HG03066 (cell line): ENCODE data around the gene GREB1.

Experiments
- ATAC-seq: cut with Tn5 transposase; IDR thresholded peaks from one replicate; pipeline ENCODE4 v1.9.1; 2021; ENCODE audit warnings: low read depth; ENCODE audit not compliant: unreplicated experiment

Gene GREB1

DNA sequence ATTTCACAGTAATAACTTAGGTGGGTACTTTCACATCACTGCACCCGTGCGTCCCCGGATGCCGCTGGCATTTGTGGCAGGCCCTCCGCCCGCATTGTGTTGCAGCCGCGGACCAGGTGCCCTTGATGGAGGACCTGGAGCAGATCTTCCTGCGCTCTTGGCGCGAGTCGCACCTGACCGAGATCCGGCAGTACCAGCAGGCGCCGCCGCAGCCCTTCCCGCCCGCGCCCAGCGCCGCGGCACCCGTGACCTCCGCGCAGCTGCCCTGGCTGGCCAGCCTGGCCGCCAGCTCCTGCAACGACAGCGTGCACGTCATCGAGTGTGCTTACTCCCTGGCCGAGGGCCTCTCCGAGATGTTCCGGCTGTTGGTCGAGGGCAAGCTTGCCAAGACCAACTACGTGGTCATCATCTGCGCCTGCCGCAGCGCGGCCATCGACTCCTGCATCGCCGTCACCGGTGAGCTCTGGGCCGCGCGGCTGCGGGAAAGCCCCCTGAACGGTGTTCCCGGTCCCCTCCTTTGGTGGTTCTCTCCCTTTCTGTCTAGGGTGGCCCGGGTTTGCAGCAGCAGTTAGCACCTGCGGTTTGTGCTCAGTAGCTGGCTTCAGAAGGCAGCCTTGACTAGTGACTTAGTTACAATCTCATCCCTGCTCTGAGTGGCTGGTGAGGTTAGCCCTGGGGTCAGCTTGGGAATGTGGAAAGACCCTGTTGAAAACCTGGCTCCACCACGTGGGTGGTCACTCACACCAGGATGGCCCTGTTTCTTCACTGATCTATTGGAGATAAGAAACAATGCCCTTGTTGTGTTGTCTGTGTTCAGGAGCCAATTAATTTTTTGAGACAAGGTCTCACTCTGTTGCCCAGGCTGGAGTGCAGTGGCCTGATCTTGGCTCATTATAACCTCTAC, 59.1 kb downstream of the GREB1 start:
- ATAC-seq: no peak

DNA sequence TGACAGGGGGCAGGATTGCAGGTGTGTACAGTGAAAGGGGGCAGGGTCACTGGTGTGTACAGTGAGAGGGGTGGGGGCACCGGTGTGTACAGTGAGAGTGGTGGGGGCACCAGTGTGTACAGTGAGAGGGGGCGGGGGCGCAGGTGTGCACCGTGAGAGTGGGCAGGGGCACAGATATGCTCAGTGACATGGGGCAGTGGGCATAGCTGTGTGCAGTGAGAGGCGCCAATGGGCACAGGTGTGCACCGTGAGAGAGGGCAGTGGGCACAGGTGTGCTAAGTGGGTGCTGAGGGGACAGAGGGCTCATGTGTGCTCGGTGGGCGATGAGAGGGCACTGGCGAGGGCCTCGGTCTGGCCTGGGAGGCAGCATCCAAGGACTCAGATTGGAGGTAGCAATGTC, 63.0 kb downstream of the GREB1 start:
- no peak for ATAC-seq

DNA sequence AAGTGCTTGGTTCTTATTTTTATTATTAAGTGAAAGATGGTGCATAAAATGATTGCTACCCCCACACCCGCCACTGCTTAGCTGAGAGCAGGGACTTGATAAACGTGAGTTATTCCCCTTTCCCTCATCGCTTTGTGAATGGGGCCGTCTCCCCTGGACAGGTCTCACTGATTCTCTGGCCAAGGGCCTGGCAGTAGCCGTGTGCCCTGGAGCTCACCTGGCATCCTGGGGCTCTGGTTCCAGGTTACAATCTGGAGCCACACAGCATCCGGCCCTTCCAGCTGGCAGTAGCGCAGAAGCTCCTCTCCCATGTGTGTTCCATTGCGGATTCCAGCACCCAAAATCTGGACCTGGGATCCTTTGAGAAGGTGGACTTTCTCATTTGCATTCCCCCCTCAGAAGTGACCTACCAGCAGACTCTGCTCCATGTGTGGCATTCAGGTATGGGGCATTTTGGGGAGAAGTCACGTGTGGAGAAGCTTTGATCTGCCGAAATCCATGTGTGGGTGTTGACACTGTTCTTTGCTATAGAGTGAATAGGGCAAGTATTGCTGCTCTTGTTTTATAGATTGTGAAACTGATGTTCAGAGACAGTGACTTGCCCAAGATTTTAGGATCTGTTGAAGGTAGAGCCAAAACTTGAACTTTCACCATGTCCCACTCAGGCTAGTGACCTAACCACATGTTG, 63.8 kb downstream of the GREB1 start:
- no peak for ATAC-seq

DNA sequence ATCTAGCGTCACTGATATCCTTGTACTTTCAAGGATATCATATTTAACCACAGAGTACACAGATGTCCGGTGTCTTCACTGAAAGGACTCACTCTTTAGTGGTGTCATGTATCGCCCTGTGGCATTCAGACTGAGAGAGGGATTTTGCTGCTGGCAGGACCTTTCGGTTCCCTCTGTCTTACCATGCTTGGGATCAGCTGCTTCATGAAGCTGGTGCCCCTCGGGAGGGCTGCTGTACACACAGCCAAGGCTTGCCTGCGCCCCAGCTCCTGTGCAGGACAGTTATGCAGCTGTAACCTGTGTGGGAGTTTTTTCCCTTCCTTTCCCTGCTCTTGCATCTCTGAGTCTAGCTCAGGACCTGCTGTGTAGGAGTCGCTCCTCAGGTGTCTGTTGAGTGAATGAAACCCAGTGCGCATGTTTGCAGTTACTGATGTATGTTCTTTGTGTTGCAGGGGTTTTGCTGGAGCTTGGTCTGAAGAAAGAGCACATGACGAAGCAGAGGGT, 64.4 kb downstream of the GREB1 start:
- no peak for ATAC-seq

DNA sequence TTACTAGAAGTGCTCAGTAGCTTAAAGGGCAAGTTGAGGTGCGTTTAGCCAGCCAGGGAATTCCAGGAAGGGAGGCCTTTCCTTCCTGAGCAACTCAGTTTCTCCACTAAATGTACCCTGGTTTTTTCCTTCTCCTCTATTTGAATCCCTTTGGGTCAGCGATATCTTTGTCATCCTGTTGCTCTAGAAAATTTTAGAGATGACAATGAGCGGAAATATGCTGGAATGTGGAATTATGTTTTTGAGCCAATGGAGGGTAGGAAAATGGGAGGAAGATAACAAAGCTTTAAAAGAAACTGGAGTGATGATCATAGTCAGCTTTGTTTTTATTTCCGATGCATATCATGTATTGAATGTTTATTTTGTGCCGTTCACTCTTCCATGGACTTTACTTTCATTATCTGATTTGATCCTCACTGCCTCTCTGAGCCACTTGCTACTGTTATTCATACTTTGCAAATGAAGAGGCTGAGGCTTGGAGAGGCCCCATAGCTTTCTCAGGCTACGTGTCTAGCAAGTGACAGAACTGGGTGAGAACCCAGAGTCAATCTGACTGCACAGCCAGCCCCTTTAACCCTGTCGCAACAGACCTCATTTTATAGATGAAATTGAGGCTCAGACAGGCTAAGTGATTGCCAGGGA, 68.8 kb downstream of the GREB1 start:
- ATAC-seq: no peak

DNA sequence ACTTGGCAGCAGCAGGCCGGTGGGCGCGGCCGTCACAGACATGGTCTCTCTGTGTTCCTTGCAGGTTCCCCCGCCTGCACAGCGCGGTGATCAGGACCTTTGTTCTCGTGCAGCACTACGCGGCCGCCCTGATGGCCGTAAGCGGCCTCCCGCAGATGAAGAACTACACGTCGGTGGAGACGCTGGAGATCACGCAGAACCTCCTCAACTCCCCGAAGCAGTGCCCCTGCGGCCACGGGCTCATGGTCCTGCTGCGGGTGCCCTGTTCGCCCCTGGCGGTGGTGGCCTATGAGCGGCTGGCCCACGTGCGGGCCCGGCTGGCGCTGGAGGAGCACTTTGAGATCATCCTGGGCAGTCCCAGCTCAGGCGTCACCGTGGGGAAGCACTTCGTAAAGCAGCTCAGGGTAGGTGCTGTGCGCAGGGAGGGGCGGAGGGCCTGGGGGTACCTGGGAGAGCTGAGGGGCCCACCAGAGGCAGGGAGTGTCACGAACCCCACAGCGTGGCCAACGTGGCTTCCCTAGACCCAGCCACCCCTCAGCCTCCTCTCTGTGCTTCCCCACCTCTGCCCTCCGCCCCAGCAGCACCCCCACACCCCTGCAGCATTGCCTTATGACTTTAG, 76.9 kb downstream of the GREB1 start:
- ATAC-seq: no peak

DNA sequence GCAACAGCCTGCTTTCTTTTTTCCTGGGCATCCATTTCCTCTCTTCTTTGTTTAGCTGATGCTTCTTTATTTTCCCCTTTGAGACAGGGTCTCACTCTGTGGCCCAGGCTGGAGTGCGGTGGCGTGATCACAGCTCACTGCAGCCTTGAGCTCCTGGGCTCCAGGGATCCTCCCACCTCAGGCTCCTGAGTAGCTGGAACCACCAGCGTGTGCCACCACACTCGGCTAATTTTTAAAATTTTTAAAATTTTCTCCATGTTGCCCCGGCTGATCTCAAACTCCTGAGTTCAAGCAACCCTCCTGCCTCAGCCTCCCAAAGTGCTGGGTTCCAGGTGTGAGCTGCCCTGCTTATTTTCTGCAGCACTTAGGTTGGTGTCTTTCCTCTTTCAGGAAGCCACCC, 77.4 kb downstream of the GREB1 start:
- ATAC-seq: no peak

DNA sequence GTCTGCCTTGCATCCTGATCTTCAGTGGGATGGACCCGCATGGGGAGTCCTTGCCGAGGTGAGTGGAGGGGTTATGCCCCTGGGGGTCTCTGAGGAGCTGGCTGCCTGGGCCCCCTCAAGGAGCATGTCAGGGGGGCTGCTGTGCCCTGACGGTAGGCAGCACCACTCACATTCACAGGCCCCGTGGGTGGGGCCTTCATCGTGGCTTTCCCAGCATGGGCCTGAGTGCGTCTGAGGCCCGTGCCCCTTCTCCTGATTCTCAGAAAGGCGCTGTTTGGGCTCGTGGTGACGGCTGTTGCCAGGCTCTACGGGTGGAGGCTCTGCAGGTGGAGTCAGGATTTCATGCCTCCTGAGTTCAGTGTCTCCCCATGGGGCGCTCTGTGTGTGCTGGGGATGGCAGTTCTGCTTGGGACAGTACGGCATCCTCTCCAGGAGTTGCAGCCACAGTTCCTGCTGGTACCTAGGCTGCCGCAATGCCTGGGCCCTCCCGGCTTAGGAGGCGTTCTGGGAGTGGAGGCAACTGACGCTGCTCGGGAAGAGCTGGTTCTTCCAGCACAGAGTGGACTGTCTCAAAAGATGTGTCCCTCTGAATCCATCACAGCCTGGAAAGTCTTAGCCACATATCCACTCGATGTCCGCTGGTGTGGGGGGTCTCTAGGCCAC, 78.8 kb downstream of the GREB1 start:
- ATAC-seq: no peak

DNA sequence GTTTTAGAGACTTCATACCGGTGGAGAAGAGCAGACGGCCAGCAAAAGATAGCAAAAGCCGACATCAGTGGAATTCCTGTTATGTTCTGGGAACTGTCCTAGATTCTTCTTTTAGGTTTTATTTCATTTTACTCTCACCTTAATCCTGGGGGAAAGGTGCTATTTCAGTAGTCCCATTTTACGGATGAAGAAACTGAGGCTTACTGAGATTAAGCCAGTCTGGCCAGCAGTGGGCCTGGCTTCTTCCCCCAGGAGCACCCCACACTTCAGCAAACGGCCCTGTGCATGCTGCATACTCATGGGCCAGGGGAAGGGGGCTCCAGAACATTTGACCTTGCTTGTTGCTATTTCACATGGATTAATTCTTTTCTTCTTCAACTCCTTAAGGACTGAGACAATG, 79.5 kb downstream of the GREB1 start:
- no peak for ATAC-seq

- ATAC-seq: no peak
Measured at GRCh38 chr2:11615209-11615608, 81.4 kb downstream of the GREB1 start.

DNA sequence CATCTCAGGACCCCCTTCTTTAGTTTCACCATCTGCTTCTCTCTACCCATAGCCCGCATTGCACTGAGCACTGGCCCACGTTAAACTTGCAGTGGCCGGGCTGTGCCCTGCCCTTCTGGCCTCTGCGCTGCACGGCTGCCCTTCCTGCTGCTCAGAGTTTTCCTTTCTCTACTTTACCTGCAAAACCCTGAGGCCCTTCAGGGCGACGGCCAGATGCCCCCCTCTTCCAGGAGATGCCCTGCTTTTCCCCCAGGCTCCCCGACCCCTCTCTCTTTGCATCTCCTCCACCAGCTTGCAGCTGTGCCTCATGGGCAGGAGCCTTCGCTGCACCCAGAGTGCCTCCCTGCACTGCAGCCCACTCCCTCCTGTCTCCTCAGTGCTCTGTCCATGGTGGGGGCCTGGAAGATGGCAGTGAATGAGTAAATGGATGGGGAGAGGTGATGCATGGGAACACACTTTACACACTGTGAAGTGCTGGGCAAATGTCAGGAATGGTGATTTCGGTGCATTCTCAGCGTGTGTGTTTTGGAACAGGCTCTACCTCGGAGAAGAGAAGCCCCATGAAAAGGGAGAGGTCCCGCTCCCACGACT, 82.3 kb downstream of the GREB1 start:
- ATAC-seq: no peak

GRCh38 chr2:11616851-11617415, 83.1 kb downstream of the GREB1 start:
- ATAC-seq: no peak

DNA sequence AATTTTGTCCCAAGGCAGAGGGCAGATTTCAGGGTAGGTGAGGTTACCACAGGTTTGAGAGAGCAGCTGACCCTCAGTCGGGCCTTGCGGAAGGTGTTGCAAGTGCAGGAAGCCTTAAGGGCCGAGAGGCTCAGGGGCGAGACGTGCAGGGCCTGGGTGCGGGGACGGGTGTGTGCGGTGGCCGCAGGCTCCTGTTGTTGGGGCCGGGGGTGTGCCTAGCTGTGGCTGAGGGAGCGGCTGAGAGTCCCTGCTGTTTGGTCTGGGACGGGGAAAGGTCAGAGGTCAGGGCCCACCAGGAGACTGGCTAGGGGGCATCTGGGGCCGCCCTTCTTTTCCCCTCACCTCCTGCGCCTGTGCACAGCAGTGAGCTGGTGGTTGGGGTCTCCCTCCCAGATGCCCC, 83.7 kb downstream of the GREB1 start:
- ATAC-seq: no peak

DNA sequence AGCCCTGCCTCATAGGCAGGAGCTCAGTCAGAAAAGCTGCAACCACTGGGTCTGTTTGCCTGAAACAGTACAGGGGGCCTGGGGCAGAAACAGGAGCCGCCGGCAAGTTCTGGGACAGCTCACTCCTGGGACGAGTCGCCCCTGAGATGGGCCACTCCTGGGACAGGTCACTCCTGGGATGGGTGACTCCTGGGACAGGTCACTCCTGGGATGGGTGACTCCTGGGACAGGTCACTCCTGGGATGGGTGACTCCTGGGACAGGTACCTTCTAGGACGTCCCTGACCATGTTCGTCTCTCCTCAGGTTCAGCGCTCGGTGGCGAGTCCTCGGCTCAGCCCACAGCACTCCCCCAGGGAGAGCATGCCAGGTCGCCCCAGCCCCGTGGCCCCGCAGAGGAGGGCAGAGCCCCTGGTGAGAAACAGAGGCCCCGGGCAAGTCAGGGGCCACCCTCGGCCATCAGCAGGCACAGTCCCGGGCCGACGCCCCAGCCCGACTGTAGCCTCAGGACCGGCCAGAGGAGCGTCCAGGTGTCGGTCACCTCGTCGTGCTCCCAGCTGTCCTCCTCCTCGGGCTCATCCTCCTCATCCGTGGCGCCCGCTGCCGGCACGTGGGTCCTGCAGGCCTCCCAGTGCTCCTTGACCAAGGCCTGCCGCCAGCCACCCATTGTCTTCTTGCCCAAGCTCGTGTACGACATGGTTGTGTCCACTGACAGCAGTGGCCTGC, 84.3 kb downstream of the GREB1 start:
- no peak for ATAC-seq

DNA sequence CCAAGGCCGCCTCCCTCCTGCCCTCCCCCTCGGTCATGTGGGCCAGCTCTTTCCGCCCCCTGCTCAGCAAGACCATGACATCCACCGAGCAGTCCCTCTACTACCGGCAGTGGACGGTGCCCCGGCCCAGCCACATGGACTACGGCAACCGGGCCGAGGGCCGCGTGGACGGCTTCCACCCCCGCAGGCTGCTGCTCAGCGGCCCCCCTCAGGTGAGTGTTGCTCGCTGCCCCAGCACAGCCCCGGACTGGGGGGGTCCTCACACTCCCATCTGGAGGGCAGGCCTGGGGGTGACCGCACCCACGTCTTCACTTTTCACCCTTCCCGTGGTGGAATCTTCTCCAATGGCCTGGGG, 84.8 kb downstream of the GREB1 start:
- no peak for ATAC-seq

GRCh38 chr2:11621410-11621809, 87.6 kb downstream of the GREB1 start:
- no peak for ATAC-seq

GRCh38 chr2:11622611-11623010, 88.8 kb downstream of the GREB1 start:
- ATAC-seq: no peak

DNA sequence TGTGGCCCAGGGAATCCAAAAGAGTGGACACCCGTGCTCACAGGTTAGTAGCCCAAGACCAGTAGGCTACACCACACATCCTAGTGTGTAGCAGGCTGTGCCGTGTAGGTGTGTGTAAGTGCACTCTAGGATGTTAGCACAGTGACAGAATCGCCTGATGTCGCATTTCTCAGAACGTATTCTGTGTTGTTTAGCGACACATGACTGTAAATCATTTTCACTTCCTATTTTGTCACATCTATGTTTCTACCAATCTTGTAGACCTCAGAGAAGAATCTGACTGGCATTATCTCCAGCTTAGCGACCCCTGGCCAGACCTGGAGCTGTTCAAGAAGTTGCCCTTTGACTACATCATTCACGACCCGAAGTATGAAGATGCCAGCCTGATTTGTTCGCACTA, 91.0 kb downstream of the GREB1 start:
- no peak for ATAC-seq

GRCh38 chr2:11625671-11626070, 91.8 kb downstream of the GREB1 start:
- no peak for ATAC-seq
